ENCODE data around the gene TTLL8.

TTLL8 gene

DNA sequence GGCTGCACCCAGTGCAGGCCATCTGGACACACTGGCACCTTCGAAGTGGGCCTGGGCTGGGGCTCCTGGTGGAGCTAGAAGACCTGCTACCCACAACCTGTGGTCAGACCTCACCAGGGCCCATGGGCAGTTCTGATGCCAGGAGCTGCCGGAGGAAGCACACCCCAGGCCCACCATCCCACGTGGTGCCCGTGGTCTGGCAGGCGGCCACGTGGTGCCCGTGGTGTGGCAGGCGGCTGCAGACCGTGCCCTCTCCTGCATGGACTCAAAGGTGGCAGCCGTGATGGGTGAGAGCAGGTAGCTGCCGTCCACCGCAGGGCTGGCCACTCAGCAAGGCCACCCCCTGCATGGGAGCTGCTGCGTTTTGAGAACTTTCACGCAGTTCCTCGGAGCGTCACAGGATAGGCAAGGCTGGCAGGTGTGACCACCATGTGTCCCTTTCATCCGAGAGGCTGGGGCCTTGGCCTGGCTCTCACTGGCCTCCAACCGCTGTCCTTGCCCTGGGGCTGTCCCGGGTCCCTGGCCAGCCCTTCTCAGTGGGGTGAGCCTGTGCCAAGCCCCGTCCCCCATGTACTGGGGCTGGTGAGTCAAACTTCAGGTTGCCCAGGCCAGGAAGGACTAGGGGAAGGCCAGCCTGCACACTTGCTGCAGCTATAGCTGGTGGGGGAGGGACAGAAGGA, 41.6 kb downstream of the TTLL8 start:
- no peak for DNase-seq

DNA sequence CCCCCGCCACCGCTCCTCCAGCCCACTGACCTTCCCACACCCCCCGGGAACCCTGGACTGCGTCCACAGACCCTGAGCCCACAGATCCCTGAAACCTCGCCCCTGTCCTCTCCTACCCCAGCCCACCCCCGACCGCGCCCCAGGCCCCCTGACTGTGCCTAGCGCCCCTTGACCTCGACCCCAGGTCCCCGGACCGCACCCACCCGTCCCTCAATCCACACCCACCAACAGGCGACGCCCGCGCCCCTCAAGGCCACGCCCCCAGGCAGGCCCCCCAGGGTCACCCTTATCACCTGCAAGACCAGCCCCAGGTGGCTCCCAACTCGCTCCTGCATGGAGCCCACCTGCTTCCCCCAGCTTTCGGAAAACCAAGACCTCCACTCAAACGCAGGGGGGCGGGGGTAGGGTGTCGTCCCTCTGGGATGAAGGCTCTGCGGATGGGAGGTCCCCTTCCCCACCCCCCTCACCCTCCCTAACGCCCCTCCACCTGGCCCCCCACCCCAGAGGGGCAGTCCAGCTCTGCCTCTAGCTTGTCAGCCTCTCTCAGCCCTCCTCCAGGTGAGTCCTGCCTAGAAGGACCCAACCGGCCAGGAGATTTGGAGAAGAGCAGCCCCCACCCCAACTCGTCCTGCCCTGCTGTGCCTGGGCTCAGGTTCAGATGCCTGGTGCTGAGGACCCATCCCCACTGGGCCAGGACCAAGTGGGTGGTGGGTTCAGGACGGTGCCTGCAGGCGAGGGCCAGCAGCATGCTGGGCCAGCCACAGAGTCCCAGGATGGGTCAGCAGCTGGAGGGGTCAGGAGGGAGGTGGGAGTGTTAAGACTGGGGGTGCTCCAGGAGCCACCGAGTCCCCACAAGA, 42.4 kb downstream of the TTLL8 start:
- no peak for DNase-seq

- DNase-seq: peak; percentile 54
Observed at GRCh38 chr22:50014655-50015401, 43.3 kb downstream of the TTLL8 start.

- no peak for DNase-seq
Observed at GRCh38 chr22:50014053-50014501, 44.0 kb downstream of the TTLL8 start.

GRCh38 chr22:50012211-50013181, 45.6 kb downstream of the TTLL8 start, which contains the start of gene IL17REL:
Gene IL17REL (minus strand): TSS chr22:50012765. CDS start chr22:50012646, 119 bp downstream.
- DNase-seq: no peak

- no peak for DNase-seq
Observed at GRCh38 chr22:50011447-50012210, 46.5 kb downstream of the TTLL8 start.

DNA sequence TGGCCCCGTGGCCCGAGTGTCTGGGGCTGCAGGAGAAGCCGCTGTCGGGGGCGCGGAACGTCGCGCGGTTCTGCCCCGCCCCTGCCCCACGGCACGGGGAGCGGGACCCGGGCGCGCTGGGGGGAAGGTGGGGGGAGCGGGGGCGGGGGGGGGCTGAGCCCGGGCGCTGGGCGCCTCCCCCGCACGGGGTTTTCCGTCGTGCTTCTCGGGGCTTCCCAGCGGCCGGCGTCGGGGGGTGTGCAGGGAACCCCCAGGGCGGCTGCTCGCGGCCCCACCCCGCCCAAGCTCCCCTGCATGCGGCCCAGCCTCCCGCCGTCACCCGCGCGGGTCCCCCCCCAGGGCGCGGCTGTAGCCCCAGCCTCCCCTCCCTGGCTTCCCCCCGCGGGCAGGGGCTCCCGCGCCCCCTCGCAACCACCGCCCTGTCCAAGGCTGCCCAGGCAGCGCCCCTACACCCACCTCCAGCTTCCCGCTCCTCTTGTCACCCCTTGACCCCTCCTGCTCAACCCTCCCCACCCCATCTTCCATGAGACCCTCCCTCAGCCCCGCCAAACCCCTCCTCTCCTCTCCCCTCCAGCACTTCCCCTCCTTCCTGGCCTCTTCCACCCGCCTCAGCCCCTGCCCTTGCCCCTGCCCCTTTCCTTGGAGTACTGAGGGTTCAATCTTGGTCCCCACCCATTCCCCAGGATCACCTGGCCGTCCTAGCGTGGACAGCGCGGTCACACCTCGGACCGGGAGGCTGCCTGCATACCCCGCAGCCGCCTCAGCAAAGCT, 47.2 kb downstream of the TTLL8 start:
- DNase-seq: no peak

DNA sequence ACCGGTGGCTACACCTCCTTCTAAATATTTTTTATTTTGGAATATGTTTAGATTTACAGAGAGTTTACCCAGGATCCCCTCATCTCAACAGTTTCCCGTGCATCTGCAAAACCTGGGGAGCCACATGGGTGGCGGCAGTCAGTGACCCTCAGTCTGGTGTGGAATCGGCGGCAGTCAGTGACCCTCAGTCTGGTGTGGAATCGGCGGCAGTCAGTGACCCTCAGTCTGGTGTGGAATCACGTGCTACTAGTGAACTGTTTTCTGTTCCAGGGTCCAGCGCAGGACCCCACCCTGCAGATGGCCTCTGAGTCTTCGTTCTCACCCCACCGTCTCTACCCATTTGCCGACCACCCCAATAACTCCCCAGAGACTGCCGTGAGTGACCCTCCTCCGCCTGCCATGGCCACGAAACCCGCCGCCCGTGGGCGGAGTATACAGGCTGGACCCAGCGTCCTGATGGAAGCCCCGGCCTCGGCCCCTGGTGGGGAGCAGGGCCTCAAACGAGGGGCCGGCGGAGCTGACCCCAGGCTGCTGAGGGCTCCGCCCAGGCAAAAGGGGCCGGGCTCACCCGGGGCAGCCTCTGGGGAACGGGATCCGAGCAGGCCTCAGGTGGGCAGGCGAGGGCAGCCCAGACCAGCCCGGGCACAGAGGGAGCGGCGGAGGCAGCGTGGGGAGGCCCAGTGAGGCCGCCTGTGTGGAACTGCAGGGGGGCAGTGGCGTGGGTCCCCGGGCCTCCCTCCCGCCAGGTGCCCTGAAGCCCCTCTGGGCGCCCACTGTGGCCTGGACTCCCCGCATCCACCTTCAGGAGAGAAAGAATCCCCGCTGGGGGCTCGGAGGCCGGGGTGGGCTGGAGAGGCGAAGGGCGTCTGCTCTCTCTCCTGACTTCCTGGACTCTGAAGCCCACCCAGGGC, 48.1 kb downstream of the TTLL8 start:
- no peak for DNase-seq

DNA sequence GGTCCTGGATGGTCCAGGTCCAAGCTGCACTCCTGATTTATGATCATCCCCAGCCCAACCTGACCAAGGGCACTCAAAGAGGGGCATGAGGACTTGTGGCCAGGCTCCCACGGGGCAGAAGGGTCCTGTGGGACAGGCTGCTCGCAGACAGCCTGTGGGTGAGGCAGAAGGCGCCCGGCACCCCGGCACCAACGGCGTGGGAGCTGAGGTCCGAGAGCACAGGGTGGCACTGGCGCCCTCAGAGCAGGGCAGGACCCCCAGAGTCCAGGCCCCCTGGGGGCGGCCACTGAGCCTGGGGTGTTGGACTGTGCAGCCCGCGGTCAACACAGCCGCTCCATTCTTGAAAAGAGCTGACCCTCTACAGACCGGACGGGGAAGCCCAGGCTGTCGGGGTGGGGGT, 48.8 kb downstream of the TTLL8 start:
- DNase-seq: no peak

DNA sequence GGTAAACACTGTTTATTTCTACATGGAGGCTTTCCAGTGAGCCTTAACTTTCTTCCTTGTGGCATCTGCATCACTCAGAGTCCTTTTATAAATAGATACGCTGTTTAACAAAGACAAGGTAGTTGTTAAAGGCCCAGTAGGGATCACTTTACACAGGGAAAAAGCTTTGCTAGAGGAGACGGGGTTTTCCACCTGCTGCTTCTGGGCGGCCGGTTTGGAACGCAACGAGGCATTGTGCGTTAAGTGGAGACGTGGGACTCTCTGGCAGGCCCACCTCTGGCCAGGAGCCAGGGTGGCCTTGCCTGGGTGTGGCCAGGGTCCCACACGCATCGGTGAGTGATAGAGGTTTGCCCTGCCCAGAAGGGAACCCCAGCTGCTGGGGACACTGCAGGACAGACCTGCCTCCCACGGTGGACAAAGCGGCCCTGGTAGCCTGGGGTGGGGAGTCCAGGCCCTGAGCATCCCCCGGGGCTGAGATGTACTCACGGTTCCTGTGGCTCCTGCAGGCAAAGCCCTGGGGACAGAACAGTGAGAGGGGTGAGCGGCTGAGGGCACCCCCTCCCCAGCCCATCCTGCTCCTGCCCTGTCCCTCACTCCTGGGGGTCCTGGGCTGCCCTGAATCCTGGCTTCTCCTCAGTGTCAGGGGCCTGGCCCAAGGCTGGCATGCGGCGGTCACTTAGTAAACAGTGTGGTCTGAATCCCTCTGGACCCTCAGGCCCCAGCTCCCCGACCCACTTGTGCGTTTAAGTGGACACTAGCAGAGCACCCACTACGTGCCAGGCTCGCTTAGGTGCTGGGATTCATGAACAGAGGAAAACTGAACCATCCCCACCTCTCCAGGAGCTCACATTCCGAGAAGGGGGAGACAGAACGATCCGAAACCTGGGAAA, 49.7 kb downstream of the TTLL8 start:
- no peak for DNase-seq

GRCh38 chr22:50007057-50007511, 51.0 kb downstream of the TTLL8 start:
- DNase-seq: no peak

DNA sequence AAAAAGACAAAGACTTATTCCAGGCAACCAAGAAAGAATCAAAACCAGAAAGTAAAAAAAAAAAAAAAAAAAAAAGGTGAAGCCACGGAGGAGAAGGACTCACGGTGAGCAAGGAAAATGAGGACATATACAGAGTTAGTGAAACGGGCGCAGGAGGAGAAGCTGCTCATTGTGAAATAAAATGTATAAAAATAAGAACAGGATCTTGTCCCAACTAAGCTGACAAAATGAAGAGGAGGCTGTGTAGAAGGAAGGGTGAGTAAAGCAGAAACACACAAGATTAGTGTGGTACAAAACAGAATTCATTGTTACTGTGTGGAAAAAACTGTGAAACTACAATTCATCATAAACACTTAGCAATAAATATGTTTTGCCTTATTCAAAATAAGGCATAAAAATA, 53.2 kb downstream of the TTLL8 start:
- no peak for DNase-seq

- no peak for DNase-seq
Observed at GRCh38 chr22:50002791-50003190, 55.3 kb downstream of the TTLL8 start.

- no peak for DNase-seq
Observed at GRCh38 chr22:50001388-50002231, 56.5 kb downstream of the TTLL8 start.

DNA sequence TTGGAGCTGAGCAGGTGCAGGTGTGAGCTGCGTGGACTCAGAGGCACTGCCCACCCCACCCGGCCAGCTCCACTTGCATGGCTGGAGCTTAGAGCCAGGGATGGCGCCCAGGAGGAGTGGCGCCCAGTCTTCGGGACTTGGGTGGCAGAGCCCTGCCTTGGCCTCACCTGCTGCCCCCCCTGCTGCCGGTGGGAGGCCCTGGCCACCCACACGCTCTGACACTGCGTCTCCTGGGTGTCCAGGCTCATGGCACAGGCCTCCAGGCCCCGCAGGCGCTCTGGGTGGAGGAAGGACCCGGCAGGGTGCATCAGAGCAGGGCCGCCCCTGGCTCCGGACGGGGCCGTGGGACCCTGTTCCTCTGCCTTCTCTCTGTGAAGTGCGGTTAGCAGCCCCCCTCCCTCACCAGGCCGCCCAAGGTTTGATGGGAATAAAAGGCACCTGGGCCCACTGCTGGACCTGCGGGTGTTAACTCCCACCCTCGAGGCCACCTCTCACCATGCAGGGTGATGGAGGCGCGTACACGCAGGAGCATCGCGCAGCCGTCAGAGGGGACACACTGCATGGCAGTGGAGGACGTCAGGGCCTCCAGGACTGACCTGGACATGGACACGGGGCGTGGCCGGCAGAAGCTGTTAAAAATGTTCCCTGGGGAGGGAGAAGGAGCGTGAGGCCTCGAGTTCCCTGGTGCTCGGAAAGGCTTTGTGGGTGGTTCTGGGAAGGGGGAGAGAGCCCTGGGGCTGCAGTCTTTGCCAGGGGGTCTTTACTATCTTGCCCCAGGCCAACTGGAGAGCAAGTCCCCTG, 57.3 kb downstream of the TTLL8 start:
- no peak for DNase-seq

GRCh38 chr22:49999946-50000586, 58.0 kb downstream of the TTLL8 start:
- DNase-seq: no peak
